Fibroblast of mammary gland (primary cell): ENCODE data around the gene TSGA10IP.
A peak's percentile ranks its signal among the peaks of the same experiment; 100 is the strongest.

Experiments
- DNase-seq: peaks from one replicate; pipeline ENCODE4 v3.0.0-alpha.2; 2010; ENCODE audit warnings: low read depth
- H3K4me3 ChIP-seq: 2 replicates; pipeline ENCODE4 v1.5.1; 2011; ENCODE audit warnings: low read depth, mild to moderate bottlenecking, low read length, moderate library complexity; ENCODE audit not compliant: control insufficient read depth
- TF ChIP-seq, protein P1 (sequence below): conservative IDR thresholded peaks from 2 replicates; pipeline ENCODE4 v1.5.1; 2011; ENCODE audit warnings: low read depth, low read length, inconsistent platforms; ENCODE audit not compliant: control insufficient read depth, insufficient read depth

Gene TSGA10IP

DNA sequence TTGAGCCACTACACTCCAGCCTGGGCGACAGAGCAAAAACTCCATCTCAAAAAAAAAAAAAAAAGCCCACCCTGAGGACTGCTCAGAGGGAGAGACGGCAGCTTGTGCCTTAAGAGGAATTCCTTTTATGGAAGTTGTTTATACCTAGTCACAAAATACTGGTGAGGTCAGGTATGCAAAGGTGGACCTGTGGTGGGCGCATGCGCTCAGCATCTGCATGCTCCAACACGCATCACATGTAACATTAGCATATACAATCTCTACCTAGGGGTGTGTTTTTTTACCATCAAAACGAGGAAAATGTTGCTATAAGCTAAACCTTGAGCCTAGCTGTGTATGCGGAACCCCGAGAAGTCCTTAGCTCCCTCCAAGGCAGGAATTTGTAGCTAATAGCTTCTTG is 9.5 kb downstream of the TSGA10IP start:
- DNase-seq, result no peak
- H3K4me3 ChIP-seq, result no peak overlapping the region
- TF ChIP-seq, protein P1, sequence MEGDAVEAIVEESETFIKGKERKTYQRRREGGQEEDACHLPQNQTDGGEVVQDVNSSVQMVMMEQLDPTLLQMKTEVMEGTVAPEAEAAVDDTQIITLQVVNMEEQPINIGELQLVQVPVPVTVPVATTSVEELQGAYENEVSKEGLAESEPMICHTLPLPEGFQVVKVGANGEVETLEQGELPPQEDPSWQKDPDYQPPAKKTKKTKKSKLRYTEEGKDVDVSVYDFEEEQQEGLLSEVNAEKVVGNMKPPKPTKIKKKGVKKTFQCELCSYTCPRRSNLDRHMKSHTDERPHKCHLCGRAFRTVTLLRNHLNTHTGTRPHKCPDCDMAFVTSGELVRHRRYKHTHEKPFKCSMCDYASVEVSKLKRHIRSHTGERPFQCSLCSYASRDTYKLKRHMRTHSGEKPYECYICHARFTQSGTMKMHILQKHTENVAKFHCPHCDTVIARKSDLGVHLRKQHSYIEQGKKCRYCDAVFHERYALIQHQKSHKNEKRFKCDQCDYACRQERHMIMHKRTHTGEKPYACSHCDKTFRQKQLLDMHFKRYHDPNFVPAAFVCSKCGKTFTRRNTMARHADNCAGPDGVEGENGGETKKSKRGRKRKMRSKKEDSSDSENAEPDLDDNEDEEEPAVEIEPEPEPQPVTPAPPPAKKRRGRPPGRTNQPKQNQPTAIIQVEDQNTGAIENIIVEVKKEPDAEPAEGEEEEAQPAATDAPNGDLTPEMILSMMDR, result no peak

DNA sequence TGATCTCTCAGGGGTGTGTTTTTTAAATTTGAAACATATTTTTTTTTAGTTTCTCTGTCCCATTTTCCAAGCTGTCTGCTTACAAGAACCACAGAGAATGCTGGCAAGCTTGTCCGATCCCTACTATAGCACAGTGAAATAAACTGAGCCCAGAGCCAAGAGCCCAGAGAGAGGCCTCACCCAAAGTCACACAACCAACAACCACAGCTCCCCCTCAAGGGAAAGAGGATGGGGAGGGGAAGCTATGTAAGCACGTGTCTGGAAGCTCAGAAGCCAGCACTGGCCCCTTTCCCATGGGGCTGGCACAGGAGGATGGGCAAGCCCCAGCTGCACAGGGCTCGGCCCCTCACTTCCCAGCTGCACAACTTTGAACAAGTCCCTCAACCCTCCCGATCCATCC is 13.0 kb downstream of the TSGA10IP start:
- no peak overlapping the region for H3K4me3 ChIP-seq
- TF ChIP-seq, protein P1, result no peak
- DNase-seq, result no peak

GRCh38 chr11:65958774-65959420 is 13.6 kb downstream of the TSGA10IP start:
- TF ChIP-seq, protein P1, result no peak
- DNase-seq, result no peak
- H3K4me3 ChIP-seq, result no peak overlapping the region

DNA sequence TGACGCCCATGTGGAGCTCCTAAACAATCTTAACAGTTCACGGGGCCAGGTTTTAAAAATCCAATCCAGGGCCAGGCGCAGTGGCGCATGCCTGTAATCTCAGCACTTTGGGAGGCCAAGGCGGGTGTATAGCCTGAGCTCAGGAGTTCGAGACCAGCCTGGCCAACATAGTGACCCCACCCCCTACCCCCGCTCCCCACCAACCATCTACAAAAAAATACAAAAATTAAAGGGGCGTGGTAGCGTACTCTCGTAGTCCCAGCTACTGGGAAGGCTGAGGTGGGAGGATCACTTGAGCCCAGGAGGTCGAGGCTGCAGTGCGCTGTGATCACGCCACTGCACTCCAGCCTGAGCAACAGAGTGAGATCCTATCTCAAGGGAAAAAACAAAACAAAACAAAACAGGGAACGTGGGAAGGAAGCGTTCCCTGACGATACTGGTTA is 15.6 kb downstream of the TSGA10IP start:
- peak overlapping the region; percentile 88 for H3K4me3 ChIP-seq
- no peak for DNase-seq
- TF ChIP-seq, protein P1, result no peak

GRCh38 chr11:65961267-65962140 is 16.2 kb downstream of the TSGA10IP start, which contains the start of gene SART1:
SART1 (plus strand) TSS chr11:65961734; CDS start chr11:65961781, 47 bp downstream.
- DNase-seq, result peak; percentile 97
- TF ChIP-seq, protein P1, result no peak
- H3K4me3 ChIP-seq, result peak within 1 kb of the TSS; percentile 88

DNA sequence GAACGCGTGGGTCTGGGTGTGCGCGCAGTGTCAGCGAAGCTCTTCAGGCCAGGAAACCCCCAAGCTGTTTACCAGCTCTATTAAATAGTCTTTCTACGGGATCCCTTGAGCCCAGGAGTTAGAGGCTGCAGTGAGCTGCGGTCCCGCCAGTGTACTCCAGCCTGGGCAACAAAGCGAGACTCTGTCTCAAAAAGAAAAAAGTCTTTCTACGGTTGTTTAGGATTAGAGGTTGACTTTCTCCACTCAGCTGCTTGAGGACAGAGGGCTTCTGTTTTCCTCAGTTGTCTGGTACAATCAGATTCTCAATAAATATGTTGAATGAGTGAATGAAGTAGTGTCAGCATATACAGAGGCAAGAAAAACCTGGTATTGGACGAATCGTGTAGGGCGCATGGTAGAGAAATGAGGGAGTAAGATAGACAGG is 16.9 kb downstream of the TSGA10IP start:
- no peak for DNase-seq
- H3K4me3 ChIP-seq, result peak overlapping the region; percentile 88
- TF ChIP-seq, protein P1, result no peak
